Mammary epithelial cell (primary cell): Measurements from ENCODE around the gene GINS3.

ENCODE experiments used
- CTCF ChIP-seq, 2 donors: IDR thresholded peaks in 1 of 2; conservative IDR thresholded peaks in 1 of 2; 2 replicates each; pipeline ENCODE4 v1.5.1; 2011 to 2012; ENCODE audit warnings: inconsistent platforms in 2 of 2, low read length in 2 of 2, mild to moderate bottlenecking in 2 of 2, control low read depth in 1 of 2, low read depth in 1 of 2; ENCODE audit not compliant: insufficient read depth in 1 of 2; ENCODE audit errors: extremely low read depth in 1 of 2
- EZH2 ChIP-seq: IDR thresholded peaks from 2 replicates; pipeline ENCODE4 v1.6.1; 2012; ENCODE audit warnings: low read length, inconsistent platforms, borderline replicate concordance

GRCh38 chr16:58379736-58380135, 12.5 kb upstream of the GINS3 start:
- no peak for TF ChIP-seq CTCF (conservative IDR thresholded peaks at IDR 0.05 in 1 of 2, IDR thresholded peaks at IDR 0.05 in 1 of 2; ENCODE audit: extremely low read depth in 1 of 2, insufficient read depth in 1 of 2, low read depth in 1 of 2, low read length in 2 of 2)
- TF ChIP-seq EZH2, result no peak
